SK-N-SH (cell line): ENCODE data around the gene ITGAV.

Experiments
- MXI1 ChIP-seq: IDR thresholded peaks from 2 replicates; pipeline ENCODE4 v1.6.1; 2012; ENCODE audit warnings: mild to moderate bottlenecking, low read depth, low read length, improper control_type of control experiment
- NFIC ChIP-seq: IDR thresholded peaks from 2 replicates; pipeline ENCODE4 v1.4.0; 2012; ENCODE audit warnings: borderline replicate concordance
- TAF1 ChIP-seq: IDR thresholded peaks from 2 replicates; pipeline ENCODE4 v1.6.1; 2012; ENCODE audit warnings: low read depth, mild to moderate bottlenecking, low read length, moderate library complexity, borderline replicate concordance
- TF ChIP-seq, protein P1 (sequence below): fragments of 200-600 bp; sonication (generic); IDR thresholded peaks from 2 replicates; pipeline ENCODE4 v1.6.1; 2017; ENCODE audit warnings: antibody characterized with exemption, mild to moderate bottlenecking, moderate library complexity
- TF ChIP-seq, protein P2 (sequence below): IDR thresholded peaks from 2 replicates; pipeline ENCODE4 v1.4.0; 2012; ENCODE audit warnings: low read depth, borderline replicate concordance
- TF ChIP-seq, protein P3 (sequence below): IDR thresholded peaks from 2 replicates; pipeline ENCODE4; 2012

DNA sequence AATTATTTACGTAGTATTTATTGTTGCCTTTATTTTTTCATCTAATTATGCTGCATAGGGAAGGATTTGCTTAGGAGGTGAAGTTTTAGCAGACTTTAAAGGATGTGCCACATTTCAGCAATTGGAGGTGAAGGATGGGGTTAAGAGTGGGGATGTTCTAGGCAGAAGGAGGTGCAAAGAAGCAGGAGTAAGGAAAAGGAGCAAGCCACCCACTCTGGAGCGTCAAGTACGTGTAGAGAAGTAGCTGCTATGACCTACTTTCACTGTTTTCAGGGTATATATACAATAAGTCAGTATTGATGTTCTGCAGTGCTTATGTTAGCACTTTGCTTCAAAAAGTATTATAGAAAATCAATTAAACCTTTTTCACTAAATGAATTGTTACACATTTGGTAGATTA, 34.4 kb downstream of the ITGAV start:
- TF ChIP-seq, protein P1, sequence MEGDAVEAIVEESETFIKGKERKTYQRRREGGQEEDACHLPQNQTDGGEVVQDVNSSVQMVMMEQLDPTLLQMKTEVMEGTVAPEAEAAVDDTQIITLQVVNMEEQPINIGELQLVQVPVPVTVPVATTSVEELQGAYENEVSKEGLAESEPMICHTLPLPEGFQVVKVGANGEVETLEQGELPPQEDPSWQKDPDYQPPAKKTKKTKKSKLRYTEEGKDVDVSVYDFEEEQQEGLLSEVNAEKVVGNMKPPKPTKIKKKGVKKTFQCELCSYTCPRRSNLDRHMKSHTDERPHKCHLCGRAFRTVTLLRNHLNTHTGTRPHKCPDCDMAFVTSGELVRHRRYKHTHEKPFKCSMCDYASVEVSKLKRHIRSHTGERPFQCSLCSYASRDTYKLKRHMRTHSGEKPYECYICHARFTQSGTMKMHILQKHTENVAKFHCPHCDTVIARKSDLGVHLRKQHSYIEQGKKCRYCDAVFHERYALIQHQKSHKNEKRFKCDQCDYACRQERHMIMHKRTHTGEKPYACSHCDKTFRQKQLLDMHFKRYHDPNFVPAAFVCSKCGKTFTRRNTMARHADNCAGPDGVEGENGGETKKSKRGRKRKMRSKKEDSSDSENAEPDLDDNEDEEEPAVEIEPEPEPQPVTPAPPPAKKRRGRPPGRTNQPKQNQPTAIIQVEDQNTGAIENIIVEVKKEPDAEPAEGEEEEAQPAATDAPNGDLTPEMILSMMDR = no peak
- TF ChIP-seq MXI1 (no peak), NFIC (no peak), TAF1 (no peak)
- TF ChIP-seq, protein P2, sequence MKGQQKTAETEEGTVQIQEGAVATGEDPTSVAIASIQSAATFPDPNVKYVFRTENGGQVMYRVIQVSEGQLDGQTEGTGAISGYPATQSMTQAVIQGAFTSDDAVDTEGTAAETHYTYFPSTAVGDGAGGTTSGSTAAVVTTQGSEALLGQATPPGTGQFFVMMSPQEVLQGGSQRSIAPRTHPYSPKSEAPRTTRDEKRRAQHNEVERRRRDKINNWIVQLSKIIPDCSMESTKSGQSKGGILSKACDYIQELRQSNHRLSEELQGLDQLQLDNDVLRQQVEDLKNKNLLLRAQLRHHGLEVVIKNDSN = no peak
- TF ChIP-seq, protein P3, sequence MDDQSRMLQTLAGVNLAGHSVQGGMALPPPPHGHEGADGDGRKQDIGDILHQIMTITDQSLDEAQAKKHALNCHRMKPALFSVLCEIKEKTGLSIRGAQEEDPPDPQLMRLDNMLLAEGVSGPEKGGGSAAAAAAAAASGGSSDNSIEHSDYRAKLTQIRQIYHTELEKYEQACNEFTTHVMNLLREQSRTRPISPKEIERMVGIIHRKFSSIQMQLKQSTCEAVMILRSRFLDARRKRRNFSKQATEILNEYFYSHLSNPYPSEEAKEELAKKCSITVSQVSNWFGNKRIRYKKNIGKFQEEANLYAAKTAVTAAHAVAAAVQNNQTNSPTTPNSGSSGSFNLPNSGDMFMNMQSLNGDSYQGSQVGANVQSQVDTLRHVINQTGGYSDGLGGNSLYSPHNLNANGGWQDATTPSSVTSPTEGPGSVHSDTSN = no peak
